NCI-H2196 (cell line): ENCODE data around the gene AMBRA1.

ENCODE experiments used
- DNase-seq: peaks from one replicate; lab custom pipeline; 2025; ENCODE audit not compliant: unreplicated experiment; lab: John Stamatoyannopoulos, UW

AMBRA1 gene

DNA sequence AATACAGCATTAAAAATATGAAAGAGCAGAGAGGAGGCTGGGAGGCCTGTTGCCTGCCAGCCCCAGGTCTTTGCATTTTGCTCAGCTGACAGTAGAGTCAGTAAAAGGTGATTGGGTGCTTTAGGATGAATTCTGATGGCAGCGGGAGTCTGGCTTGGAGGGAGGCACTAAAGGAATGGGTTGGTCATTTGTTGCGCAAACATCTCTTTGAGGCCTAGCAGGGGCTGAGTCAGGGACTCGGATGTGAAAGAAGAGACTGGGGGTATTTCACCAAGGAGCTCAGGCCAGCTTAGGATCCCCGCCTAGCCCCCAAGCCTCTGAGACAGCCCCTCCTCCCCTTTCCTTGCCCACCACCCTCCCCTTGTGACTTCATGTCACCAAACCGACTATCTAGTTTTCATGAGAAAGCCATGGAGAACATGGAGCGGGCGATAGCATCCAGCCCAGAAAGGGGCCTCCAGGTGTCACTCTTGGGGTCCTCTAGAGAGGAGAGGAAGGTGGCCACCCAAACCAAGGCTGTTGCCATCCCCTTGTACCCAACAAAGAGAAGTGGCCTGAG lies 236.8 kb downstream of the AMBRA1 start:
- no peak for DNase-seq

DNA sequence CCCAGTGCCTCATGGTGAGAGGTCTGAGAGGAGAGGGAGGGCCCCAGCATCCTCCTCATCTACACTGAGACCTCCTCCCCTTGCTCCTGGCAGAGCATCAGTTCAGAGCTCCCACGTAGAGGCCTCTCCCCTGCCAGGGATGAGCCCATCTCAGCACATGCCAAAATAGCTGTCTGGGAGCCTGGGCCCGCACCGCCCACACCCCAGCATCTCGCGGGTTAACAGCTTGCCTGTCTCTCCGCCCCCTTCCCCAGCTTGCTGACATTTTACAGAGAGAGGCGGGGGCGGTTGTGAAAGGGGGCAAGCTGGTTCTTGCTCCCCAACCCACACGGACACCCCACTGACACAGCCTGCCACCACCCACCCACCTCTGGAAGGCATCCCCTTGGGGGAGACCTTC lies 240.1 kb downstream of the AMBRA1 start:
- DNase-seq: no peak

DNA sequence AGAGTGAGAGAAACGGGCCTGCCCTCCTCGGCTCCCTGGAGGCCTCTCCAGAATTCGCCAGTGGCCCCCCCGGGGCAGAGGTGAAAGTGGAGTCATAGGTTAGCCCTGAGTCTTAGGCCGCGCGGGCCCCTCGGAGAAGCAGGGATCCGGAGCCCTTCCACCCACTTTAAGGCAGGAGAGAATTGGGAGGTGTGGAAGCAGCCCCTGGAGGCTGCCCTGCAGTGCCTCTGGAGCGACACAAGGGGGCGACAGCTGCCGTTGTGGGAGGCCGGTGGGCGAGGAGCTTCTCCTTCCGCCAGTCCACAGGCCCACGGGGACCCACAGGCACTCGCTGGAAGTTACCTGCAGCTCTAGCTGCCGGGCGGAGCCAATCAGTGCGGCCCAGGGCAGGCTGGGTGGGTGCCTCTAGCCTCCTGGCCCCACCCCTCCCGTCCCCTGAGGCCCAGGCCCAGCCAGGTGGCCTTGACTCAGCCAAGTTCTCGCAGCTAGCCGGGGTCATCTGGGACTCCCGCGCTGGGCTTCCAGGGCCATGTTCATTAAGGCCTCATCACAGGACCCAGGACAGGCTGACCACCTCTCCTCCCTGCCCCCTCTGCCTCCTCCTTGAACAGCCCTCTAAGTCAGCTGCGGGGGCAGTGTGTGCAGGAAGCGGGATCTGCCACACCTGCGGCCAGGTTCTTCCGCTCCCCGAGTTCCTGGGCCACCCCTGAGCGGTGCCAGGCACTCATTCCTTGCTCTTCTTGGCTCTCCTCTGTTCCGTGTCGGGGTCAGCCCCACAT lies 241.6 kb downstream of the AMBRA1 start:
- peak; percentile 61 for DNase-seq

DNA sequence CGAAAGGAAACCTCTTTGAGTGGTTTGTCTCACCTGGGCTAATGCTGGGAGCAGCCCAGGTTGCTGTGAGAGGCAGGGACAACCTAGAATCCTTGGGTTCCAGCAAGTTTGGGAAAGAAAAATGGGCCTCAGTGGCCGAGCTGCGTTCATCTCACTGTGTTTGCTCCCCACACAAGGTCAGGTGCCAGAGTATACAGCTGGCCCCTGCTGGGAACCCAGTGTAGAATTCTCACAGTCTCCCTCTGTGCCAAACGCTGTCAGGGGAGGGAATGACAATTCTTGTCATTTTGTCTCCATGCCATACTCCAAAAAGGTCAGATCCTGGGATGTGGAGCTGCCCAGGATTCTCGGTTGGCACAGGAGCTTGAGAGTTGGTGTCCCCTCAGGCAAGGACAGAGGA lies 242.2 kb downstream of the AMBRA1 start:
- no peak for DNase-seq

DNA sequence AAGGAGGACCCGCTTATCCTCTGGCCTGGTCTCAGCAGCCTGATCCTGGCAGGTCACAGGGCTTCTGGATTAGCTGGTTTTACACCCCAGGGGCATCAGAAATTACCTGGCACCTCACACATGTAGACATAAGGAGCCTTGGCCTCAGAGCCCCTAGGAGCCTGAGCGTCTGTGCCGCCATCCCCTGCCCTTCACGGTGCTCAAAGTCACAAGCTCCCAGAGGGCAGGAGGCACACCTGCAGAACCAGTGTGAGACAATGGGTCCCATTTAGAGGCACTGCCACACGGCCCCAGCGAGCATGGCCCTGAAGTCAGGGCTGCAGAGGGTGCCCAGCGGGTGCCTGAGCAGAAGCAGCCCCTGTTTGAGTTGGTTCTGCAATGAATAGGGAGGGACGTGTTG lies 242.7 kb downstream of the AMBRA1 start:
- no peak for DNase-seq

DNA sequence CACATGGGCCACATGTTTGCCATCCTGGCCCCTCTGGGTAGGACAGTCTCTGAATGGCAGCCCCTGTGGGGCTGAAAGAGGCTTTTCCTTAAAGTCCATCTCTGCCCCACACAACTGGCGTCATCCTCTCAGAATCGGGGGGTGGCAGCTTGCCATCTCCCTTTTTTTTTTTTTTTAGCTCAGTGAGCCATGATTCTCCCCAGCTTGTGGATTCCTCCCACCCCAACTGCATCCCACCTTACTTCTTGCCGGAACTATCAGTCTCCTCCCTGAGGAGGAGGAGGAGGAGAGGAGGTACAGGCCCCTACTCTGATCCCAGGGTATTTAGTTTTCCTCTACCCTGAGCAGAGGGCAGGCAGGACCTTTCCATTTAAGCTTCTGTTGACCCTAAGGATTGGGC lies 243.1 kb downstream of the AMBRA1 start:
- no peak for DNase-seq

DNA sequence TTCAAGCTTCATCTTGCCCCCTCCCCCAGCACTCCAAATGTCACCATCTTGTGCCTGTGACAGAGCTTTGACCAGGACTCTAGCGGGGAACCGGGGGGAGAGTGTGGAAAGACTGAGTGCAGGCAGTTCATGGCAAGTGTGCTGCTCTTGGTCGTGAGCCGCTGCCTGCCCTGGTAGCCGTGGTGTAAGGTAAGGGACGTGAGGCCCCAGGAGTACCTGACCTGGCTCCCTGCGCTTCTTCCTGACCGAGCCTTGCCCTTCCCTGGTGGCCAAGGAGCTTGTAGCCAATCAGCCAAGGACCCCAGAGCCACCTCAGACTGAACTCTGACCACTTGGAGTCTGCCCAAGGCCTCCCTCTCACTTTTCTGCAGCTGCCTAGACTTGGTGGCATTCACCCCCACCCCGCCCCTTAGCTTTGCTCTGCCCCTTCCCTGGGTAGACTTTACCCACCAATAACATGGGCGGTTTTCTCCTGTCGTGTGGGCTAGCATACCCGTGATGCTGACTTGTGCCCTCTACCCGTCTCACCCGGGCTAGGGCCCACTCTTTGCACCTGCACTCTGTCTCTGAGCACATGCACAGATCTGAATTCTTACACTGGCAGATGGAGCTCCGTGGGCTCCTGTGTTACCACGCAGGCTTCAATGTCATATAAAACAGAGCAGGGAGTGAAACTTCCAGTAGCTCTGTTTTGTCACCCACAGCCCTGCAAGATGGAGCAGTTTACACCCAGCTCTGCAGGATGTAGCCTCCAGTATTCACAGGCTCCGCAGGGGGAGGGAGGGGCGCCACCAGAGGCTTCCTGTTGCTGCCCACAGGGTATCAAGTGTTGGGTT lies 245.0 kb downstream of the AMBRA1 start:
- DNase-seq: no peak

DNA sequence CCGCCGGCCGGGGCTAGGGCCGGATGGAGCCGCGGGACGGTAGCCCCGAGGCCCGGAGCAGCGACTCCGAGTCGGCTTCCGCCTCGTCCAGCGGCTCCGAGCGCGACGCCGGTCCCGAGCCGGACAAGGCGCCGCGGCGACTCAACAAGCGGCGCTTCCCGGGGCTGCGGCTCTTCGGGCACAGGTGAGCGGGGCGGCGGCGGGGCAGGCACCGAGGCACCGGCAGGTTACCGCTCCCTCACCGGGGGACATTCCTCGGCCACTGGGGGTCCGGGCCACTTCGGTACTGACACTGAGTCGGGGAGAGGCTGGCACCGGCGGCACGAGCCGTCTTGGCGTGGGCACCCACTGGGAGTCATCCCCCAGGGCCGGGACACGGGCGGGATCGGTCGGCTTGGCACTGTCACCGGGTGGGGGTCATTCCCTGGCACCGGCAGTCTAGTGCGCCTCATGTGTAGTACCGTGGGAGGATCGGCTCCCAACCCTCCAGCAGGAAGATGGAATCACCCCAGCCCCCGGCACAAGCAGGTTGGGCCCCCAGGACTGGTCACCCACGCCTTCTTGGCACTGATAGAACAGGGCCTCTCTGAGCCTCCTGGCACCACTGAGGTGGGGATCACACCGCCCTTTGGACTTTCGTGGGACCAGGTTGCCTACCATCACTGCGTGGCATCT lies 246.0 kb downstream of the AMBRA1 start:
- DNase-seq: no peak

DNA sequence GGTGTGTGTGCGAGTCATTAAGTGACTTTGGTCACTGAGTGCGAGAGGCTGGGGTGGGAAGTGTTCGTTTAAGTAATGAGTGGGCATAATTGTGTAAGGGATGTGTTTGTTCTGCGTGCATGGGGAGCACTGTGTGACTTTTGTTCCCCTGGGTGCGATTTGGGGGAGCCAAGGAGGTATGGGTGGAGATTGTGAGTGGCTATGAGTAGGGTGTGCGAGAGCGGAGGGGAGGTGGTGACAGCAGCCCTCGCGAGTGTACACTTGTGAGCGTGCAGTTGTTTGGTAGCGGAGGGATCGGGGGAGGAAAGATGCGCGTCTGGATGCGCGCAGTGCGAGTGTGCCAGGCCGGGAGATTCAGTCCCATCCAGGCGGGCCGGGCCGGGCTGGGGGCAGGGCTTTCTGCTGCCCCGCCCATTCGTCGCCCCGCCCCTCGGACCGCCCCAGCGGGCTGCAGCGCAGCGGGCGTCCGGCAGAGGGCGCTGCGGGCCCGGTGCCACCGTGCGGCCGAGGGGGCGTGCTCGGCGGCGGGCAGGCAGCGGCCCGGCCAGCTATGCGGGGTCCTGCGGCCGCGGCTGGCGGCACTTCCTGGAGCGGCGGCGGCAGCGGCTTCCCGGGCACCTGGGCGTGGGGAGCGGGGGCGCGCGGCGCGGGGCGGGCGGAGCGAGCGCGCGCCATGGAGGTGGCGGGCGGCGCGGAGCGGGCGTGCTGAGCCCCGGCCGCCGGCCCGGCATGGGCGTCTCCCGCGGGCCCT lies 246.8 kb downstream of the AMBRA1 start, which contains the start of gene DGKZ:
Gene DGKZ (plus strand): TSS at position 578 of the 751 bp plus-strand sequence. CDS start 197 bp downstream, outside the sequence.
- peak; percentile 88 for DNase-seq
